Fibroblast of skin of right biceps (primary cell): ENCODE results near the gene DNAJA3.
"Not testable (repeated sequence)": the region's sequence is repeated elsewhere in the genome, so short reads cannot be mapped to it uniquely, and the experiment has no call there.

Experiments
- DNase-seq: peaks from one replicate; pipeline ENCODE4 v3.0.0-alpha.2; 2013

DNAJA3 gene

DNA sequence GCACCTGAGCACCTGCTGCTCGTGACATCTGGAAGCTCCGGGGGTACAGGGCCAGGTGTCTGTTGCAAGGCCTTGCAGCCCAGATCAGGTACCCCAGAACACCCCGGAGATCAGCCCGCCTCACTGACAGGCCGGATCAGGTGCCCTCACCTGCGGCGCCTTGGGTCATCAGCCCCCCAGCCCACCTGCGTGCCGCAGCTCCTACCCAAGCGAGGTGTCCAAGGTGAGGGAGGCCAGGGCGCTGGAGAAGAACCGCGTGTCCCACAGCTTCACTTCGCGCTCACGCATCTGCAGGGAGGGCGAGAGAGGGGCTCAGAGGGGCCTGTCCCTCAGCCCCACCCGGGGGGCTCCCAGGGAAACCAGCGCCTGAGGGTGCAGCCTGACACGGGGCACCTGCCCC is 37.9 kb upstream of the DNAJA3 start:
- DNase-seq, result no peak

DNA sequence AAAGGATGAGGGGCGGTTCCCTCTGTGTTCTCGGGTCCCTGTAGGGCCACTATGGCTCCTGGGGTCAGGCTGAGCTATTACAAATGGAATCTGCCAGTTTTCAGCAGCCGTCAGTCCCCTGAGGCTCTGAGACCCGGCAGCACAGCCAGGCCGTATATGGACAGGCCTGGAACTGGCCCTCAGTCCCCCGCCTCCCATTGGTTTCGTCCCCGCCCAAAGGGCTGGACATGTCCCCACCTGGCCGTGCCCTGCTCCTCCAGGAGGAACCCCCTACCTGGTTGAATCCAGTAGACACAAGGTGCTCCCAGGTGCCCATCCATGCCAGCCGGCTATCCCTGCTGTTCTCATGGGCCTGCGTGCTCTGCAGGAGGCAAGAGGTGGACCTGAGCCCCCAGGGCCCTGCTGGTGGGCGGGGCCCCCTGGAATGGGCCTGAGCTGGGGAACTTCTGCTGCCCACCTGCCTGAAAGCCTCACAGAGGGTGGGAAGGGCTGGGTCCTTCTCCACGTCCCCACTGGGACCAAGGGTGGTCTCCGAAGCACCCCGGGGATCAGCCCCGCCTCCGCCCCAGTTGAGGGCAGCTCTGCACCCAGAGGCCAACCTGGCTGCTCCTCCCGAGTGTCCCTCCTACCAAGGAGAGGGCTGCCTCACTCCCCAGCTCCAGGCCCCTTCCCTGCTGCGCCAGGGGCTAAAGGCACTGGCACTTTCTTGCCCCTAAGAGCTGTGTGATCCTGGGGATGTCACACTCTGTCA is 37.2 kb upstream of the DNAJA3 start:
- peak; percentile 56 for DNase-seq

DNA sequence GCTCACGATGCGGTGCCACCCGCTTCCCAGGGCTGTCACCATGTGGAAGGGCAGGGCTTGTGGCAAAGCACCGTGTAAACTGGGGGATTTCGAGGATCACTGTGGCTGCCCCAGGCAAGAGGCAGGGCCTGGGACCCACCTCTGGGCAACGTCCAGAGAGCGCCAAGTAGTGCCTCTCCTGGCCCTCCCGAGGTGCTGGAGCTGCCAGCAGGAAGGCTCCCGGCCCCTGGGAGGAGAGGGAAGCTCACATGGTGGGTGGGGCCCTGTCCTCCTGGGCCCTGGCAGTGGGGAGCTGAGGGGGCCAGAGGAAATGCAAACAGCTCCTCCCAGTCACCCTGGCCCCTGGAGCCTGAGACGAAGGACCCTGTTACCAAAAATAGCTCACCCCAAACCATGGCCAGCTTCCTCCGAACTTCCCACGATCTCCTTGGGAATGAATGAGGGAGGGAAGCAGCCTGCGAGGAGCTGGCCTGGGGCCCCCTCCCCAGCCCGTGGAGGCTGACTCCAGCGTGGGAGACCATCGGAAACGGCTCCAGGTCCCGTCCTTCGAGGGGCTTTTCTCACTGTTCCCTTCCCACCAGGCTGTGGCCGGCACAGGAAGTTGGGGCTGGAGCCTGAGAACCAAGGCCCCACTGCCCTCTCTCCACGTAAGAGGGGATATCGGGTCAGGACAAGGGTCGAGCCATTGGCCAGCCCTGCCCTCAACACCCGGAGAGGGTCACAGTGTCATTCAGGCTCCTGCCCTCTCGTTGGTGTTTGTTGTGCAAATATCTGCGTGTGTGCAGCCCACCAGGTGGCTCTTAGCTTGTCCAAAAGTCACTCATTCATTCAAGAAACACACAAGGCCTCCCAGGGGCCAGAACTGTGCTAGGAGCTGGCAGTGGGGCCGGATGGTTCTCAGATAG is 36.4 kb upstream of the DNAJA3 start:
- DNase-seq, result no peak

DNA sequence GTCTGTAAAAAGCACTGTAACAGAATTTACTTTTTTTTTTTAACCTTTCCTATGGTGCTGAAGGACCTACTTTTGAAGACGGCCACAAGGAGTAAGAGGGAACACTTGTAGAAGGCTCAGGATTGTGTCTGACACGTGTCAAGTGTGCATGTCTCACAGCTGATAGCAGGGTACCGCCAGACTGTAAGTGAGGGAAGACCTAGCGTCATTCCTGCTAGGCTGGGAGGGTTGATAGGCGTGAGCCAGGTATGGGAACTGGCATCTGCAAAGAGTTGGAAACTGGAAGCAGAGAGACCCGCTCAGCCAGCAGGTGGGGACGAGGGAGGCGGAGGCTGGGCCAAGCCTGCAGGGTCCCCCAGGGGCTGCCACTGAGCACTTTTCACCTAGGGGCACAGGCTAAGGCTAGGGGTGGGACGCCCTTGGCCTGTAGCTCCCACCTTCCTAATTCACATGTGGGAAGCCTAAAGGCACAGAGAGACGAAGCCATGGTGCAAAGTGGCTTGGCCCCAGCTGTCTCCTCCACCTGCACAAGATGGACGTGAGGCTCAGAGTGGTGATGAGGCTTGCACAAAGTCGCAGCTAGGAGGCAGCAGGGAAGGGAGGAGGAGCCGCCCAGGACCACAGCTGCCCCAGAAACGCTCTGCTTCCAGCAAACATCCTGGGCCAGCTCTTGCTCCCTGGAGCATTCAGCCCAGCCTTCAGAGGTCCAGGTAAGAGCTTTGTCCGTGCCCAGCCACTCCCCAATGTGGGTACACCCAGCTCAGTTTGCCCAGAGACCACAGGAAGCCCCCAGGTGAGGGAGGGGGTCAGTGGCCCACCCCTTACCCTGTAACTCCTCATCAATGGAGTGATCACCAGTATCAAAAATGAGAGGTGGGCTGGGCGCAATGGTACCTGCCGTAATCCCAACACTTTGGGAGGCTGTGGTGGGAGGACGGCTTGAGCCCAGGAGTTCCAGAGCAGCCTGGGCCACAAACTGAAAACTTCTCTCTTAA is 35.1 kb upstream of the DNAJA3 start:
- DNase-seq, result no peak

GRCh38 chr16:4391631-4392381 is 33.9 kb upstream of the DNAJA3 start:
- DNase-seq, result no peak

- peak; percentile 92 for DNase-seq
These were observed 33.1 kb upstream of the DNAJA3 start for GRCh38 chr16:4392382-4393239.

- no peak for DNase-seq
These were observed 32.4 kb upstream of the DNAJA3 start for GRCh38 chr16:4393240-4393600.

DNA sequence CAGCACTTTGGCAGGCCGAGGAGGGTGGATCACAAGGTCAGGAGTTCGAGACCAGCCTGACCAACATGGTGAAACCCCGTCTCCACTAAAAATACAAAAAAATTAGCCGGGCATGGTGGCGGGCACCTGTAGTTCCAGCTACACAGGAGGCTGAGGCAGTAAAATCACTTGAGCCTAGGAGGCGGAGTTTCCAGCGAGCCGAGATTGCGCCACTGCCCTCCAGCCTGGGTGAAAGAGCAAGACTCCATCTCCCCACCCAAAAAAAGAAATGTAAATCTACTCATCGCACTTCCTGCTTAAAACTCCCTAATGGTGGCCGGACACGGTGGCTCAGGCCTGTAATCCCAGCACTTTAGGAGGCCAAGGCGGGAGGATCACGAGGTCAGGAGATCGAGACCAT is 31.8 kb upstream of the DNAJA3 start:
- DNase-seq, result not testable (repeated sequence)

- DNase-seq, result no peak
These were observed 30.5 kb upstream of the DNAJA3 start for GRCh38 chr16:4395055-4395726.

- no peak for DNase-seq
These were observed 26.5 kb upstream of the DNAJA3 start for GRCh38 chr16:4399001-4399730.

DNA sequence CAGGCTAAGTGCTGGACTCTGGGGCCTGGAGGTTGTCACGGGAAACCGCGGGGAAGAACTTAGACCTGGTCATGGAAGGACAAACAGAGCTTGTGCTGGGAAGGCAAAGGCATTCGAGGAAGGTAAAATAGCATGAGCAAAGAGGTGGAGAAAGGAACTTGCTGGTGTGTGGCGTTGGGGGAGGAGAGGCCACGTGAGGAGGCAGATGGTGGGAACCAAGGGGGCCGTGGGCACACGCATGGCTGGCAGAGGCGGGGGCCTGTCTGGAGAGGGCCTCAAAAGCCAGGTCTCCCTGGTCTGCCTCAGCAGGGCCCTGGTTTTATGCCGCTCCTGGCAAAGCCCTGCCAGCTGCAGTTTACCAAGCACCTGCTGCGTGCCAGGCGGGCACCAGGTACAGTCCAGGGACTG is 24.6 kb upstream of the DNAJA3 start:
- DNase-seq, result no peak

GRCh38 chr16:4401510-4401909 is 24.2 kb upstream of the DNAJA3 start:
- no peak for DNase-seq

DNA sequence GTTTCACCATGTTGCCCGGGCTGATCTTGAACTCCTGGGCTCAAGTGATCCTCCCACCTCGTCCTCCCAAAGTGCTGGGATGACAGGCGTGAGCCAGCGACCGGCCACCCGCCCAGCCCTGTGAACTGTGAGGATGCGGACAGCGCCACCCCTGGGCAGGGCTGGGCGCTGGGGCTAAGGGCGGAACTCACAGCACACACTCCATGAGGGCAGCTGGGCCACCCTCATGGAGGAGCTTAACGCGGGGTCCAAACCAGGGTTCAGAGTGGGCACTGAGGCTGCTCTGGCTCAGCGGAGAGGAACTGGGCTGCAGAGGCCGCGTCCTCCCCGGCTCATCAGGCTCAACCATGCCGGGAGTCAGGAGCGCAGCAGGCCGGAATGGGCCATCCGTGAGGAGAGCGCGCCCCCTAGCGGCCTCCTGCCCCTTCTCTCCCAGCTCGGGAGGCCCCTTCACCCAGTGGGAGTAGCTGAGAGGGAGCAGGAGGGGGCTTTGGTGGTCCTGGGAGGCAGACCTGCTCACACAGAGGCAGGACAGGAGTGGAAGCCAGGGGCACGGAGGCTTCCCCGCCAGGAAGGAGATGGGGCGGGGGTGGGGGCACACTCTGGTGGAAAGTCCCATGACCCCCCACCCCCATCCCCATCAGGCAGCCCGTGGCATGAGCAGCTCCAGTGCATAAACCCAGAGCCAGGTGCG is 23.1 kb upstream of the DNAJA3 start:
- DNase-seq, result peak; percentile 69

DNA sequence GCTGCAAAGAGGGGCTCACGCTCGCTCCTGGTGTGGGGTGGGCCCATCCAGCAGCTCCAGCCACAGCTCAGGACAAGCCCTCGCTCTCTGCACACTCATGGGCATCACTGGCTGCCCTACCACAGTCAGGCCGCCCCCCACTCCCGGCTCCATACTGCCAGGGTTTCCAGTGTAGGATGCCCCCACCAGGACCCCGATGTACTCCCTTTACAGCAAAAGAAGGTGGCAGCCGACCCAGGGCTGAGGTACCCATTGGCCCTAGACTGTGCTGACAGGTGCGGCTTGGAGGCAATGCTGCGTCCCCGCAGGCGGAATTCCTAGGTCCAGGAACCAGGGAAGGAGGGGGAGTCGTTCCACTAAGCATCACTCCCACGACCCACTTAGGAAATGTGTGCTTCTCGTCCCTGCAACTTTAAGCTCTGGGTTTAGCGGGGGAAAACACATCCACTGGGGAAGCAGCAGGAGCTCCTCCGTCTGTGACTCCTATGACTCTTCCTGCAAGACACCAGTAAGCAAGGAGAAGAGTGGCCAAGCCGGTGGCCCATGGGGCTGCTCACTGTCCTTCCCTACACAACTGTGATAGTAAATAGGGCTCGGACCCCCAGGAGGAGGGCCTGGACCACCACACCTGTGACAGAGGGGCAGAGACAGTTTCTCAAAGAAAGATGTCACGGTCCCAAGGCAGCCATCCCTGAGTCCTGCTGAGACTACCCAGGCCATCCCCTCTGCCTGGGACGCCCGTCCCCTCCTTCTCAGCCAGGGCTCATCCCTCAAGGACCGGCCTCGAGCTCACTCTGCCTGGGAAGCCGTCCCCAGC is 22.3 kb upstream of the DNAJA3 start:
- no peak for DNase-seq

DNA sequence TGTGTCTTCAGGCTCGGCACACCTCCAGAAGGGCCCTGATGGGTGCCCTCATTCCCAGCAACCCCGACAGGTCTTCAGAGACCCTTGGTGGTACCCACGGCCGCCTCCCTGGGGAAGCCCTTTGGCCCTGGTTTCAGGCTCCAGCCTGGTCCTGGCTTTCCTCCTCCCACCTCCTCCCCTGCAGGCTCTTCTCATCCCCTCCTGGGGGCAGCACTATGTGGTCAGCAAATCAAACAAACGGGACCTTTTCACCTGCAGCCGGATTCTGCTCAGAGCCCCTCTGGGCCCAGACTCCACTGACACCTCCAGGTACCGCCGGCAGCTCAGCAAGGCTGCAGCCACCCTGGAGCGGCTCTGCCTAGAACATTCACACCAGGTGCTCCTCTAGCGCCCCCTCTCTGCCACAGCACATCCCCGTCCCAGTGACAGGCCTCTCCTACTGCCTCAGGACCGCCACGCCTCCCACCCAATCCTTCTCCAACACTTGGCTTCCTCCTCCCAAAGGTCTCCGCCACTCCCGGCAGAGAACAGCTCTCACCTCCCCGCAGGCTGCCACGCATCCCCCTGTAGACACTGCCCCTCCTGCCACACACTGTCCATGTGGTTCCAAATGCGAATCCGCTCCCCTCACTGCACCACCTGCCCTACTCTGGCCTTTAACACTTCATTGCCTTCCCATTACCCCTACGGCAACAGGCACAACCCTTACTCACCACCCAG is 21.3 kb upstream of the DNAJA3 start:
- peak; percentile 52 for DNase-seq

DNA sequence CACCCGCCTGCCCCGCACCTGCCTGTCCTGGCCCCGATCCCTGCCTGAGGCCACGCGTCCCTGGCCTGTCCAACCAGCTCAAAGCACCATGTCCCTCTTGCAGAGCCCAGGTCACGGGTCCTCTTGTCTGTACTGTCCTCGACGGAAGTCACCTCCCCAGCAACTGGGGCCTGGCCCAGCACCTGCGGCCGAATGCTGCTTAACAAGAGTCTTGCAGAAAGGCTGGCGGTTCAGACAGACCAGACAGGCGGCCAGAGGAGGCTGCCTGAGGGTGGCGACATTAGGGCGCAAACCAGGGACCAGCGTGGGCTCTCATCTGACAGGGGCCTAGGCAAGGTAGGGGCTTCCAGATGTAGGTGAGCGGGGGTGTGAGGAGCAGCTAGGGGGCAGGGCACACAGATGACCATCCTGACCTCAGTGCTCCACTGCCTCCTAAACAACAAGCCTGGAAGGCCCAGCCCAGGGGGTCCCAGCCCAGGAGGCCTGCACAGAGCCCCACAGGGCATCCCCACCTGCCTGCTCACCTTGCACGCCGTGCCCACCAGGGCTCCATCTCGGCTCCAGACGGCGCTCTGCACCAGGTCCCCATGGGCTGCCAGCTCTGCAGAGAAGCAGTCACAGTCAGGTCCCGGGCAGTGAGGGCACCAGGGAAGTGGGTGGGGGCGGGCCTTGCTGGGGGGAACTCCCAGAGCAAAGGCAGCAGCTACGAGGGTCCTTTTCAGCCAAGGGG is 20.5 kb upstream of the DNAJA3 start:
- no peak for DNase-seq
